Liver (tissue), 9 donors: ENCODE data around the gene COL4A4. TPM values are rescaled to one million over a fixed set of nuclear protein-coding genes. Genes with fewer than 3 reads are reported as not detected.

ENCODE experiments used
- DNase-seq: peaks from one replicate; pipeline ENCODE4 v3.0.0-alpha.2; 2017; ENCODE audit warnings: low spot score
- H3K27ac ChIP-seq, 2 donors: one replicate each; pipeline ENCODE4 v1.7.0; 2013; ENCODE audit warnings: inconsistent platforms in 2 of 2, low read length in 2 of 2, control low read depth in 1 of 2, low read depth in 1 of 2, mild to moderate bottlenecking in 1 of 2
- H3K27me3 ChIP-seq, 4 donors: one replicate each; pipeline versions ENCODE4 v1.6.1 to v1.7.0; 2013; ENCODE audit warnings: low read length in 3 of 4, inconsistent platforms in 1 of 4, mild to moderate bottlenecking in 1 of 4, moderate library complexity in 1 of 4; ENCODE audit not compliant: control insufficient read depth in 4 of 4, insufficient read depth in 4 of 4
- H3K36me3 ChIP-seq, 4 donors: one replicate each; pipeline versions ENCODE4 v1.6.1 to v1.7.0; 2013; ENCODE audit warnings: low read length in 3 of 4, mild to moderate bottlenecking in 3 of 4, low read depth in 1 of 4, moderate library complexity in 1 of 4; ENCODE audit not compliant: control insufficient read depth in 4 of 4, insufficient read depth in 3 of 4
- H3K4me1 ChIP-seq, 4 donors: one replicate each; pipeline versions ENCODE4 v1.6.1 to v1.7.0; 2013; ENCODE audit warnings: low read length in 3 of 4, mild to moderate bottlenecking in 3 of 4, moderate library complexity in 1 of 4; ENCODE audit not compliant: control insufficient read depth in 4 of 4, insufficient read depth in 4 of 4
- H3K4me3 ChIP-seq, 3 donors: one replicate each; pipeline versions ENCODE4 v1.6.1 to v1.7.0; 2013; ENCODE audit warnings: low read length in 3 of 3, control low read depth in 1 of 3, low read depth in 1 of 3, mild to moderate bottlenecking in 1 of 3
- H3K9ac ChIP-seq, 2 donors: one replicate each; pipeline ENCODE4 v1.7.0; 2013; ENCODE audit warnings: low read length in 2 of 2, mild to moderate bottlenecking in 2 of 2, moderate library complexity in 2 of 2, control low read depth in 1 of 2, low read depth in 1 of 2
- H3K9me3 ChIP-seq, 4 donors: one replicate each; pipeline versions ENCODE4 v1.6.1 to v1.7.0; 2013; ENCODE audit warnings: low read length in 3 of 4; ENCODE audit not compliant: control insufficient read depth in 4 of 4
- ATF3 ChIP-seq: IDR thresholded peaks from 2 replicates; pipeline ENCODE4 v1.6.1; 2016; ENCODE audit warnings: antibody characterized with exemption
- CTCF ChIP-seq: fragments of 150-350 bp; IDR thresholded peaks from 2 replicates; pipeline ENCODE4 v1.5.1; 2017; ENCODE audit warnings: improper control_type of control experiment, low read depth, low read length; ENCODE audit not compliant: missing input control
- EGR1 ChIP-seq, 2 donors: IDR thresholded peaks; 2 replicates each; pipeline ENCODE4 v1.6.1; 2016 to 2018; ENCODE audit warnings: antibody characterized with exemption in 2 of 2, low read depth in 2 of 2
- FOXA1 ChIP-seq: IDR thresholded peaks from 2 replicates; pipeline ENCODE4 v1.6.1; 2016; ENCODE audit warnings: antibody characterized with exemption
- FOXA2 ChIP-seq: IDR thresholded peaks from 2 replicates; pipeline ENCODE4 v1.6.1; 2016; ENCODE audit warnings: antibody characterized with exemption
- GABPA ChIP-seq, 2 donors: IDR thresholded peaks in 1 of 2; conservative IDR thresholded peaks in 1 of 2; 2 replicates each; pipeline ENCODE4 v1.6.1; 2016; ENCODE audit warnings: antibody characterized with exemption in 2 of 2, mild to moderate bottlenecking in 1 of 2, moderate library complexity in 1 of 2
- HNF4A ChIP-seq, 2 donors: conservative IDR thresholded peaks; 2 replicates each; pipeline ENCODE4 v1.6.1; 2016; ENCODE audit warnings: antibody characterized with exemption in 2 of 2, mild to moderate bottlenecking in 2 of 2
- HNF4G ChIP-seq: IDR thresholded peaks from 2 replicates; pipeline ENCODE4 v1.6.1; 2016; ENCODE audit warnings: antibody characterized with exemption
- JUND ChIP-seq, 2 donors: IDR thresholded peaks; 2 replicates each; pipeline ENCODE4 v1.6.1; 2016; ENCODE audit warnings: antibody characterized with exemption in 2 of 2
- MAX ChIP-seq: IDR thresholded peaks from 2 replicates; pipeline ENCODE4 v1.6.1; 2016; ENCODE audit warnings: antibody characterized with exemption
- NR2F2 ChIP-seq: IDR thresholded peaks from 2 replicates; pipeline ENCODE4 v1.6.1; 2016; ENCODE audit warnings: antibody characterized with exemption
- RAD21 ChIP-seq, 2 donors: IDR thresholded peaks; 2 replicates each; pipeline ENCODE4 v1.6.1; 2016; ENCODE audit warnings: antibody characterized with exemption in 2 of 2, mild to moderate bottlenecking in 2 of 2
- REST ChIP-seq: IDR thresholded peaks from 2 replicates; pipeline ENCODE4 v1.6.1; 2016; ENCODE audit warnings: antibody characterized with exemption, mild to moderate bottlenecking
- RXRA ChIP-seq, 2 donors: IDR thresholded peaks; 2 replicates each; pipeline ENCODE4 v1.6.1; 2017 to 2018; ENCODE audit warnings: antibody characterized with exemption in 2 of 2, mild to moderate bottlenecking in 1 of 2
- SP1 ChIP-seq: IDR thresholded peaks from 2 replicates; pipeline ENCODE4 v1.6.1; 2018; ENCODE audit warnings: antibody characterized with exemption, mild to moderate bottlenecking
- TAF1 ChIP-seq: conservative IDR thresholded peaks from 2 replicates; pipeline ENCODE4 v1.6.1; 2016; ENCODE audit warnings: antibody characterized with exemption, mild to moderate bottlenecking
- YY1 ChIP-seq: IDR thresholded peaks from 2 replicates; pipeline ENCODE4 v1.6.1; 2016; ENCODE audit warnings: antibody characterized with exemption, mild to moderate bottlenecking
- ZBTB33 ChIP-seq: IDR thresholded peaks from 2 replicates; pipeline ENCODE4 v1.6.1; 2016; ENCODE audit warnings: antibody characterized with exemption
- WGBS: extraction: QIAGEN DNeasy Blood & Tissue Kit; methylation state at CpG from one replicate; pipeline ENCODE4 v1.1.7; 2013; 5-methylcytosine and 5-hydroxymethylcytosine counted together
- polyA plus RNA-seq, 2 donors: library from polyadenylated mRNA; stranded (reverse) in 1 of 2; unstranded in 1 of 2; fragments of 200-250 nt in 1 of 2; fragments of >200 nt in 1 of 2; fragmentation: Nextera tagmentation in 1 of 2; extraction: Ambion mirVana in 1 of 2; gene quantifications; one replicate each; pipeline versions ENCODE4 v1.2.1 to v1.2.3, GENCODE V29; 2013 to 2015
- total RNA-seq, 2 donors: library from RNA; depleted of rRNA; stranded (reverse); fragments of >200 nt; gene quantifications; one replicate each; pipeline ENCODE4 v1.2.3, GENCODE V29; 2014
- donor health status: healthy.
- donor health status: healthy.
- donor health status: healthy.
- donor health status: healthy.
- donor health status: healthy.

COL4A4 gene
- total and polyA plus RNA-seq, 4 donors: 0.14 to 3.8 (median 0.82) TPM

GRCh38 chr2:227154986-227155774, 8.8 kb downstream of the COL4A4 start:
- Histone ChIP-seq H3K36me3 (no peaks in the 10 kb centered on the region), H3K4me3 (no peak overlapping the region), H3K27ac (no peak overlapping the region), H3K9ac (no peak overlapping the region), H3K9me3 (peaks cover 0 to 3% (median 0%) of the 10 kb centered on the region in 4 donors), H3K4me1 (no peaks in the 10 kb centered on the region), H3K27me3 (no peaks in the 10 kb centered on the region)
- no peak for DNase-seq
- no peak for TF ChIP-seq GABPA (IDR thresholded peaks at IDR 0.05 in 1 of 2, conservative IDR thresholded peaks at IDR 0.05 in 1 of 2)
- no peak for TF ChIP-seq FOXA2
- TF ChIP-seq TAF1: no peak
- no peak for TF ChIP-seq NR2F2
- TF ChIP-seq ZBTB33: no peak
- no peak for TF ChIP-seq HNF4G
- WGBS: 81% methylated on average over 6 of the region's 6 CpGs

- Histone ChIP-seq H3K9ac (no peak overlapping the region), H3K36me3 (no peaks in the 10 kb centered on the region), H3K27ac (no peak overlapping the region), H3K4me1 (no peaks in the 10 kb centered on the region), H3K27me3 (no peaks in the 10 kb centered on the region), H3K4me3 (no peak overlapping the region), H3K9me3 (peaks cover 0 to under 1% (median 0%) of the 10 kb centered on the region in 4 donors)
- WGBS: 58% methylated on average over 4 of the region's 4 CpGs
- DNase-seq: no peak
- TF ChIP-seq FOXA2 (no peak), TAF1 (no peak), FOXA1 (no peak), RXRA (IDR thresholded peaks at IDR 0.05) (no peak), HNF4G (no peak), ATF3 (no peak), YY1 (no peak), MAX (no peak), NR2F2 (no peak), REST (no peak), HNF4A (conservative IDR thresholded peaks at IDR 0.05) (no peak), CTCF (no peak), JUND (IDR thresholded peaks at IDR 0.05) (no peak), EGR1 (IDR thresholded peaks at IDR 0.05; ENCODE audit: low read depth in 2 of 2) (no peak), GABPA (IDR thresholded peaks at IDR 0.05 in 1 of 2, conservative IDR thresholded peaks at IDR 0.05 in 1 of 2) (no peak), SP1 (no peak), RAD21 (IDR thresholded peaks at IDR 0.05) (no peak)
Measured at GRCh38 chr2:227153758-227154486, 10.1 kb downstream of the COL4A4 start.
